H1 (cell line): ENCODE data around the gene SLC35B2. TPM values are rescaled to one million over a fixed set of nuclear protein-coding genes. Genes with fewer than 3 reads are reported as not detected.

Experiments used
- CTCF ChIA-PET: fragments of 300-600 bp; sonication (Branson Sonifier 250); formaldehyde crosslinking; loops from one replicate; lab custom pipeline; 2021; ENCODE audit not compliant: partially characterized antibody; lab: Charles Lee
- POLR2A ChIA-PET: fragments of 300-600 bp; sonication (Branson Sonifier 250); formaldehyde crosslinking; loops from one replicate; lab custom pipeline; 2021; ENCODE audit warnings: inconsistent platforms; ENCODE audit not compliant: partially characterized antibody; lab: Charles Lee
- DNase-seq, 2 experiments: peaks; one replicate each; pipeline versions ENCODE4 v3.0.0 to v3.0.0-alpha.2; 2010 to 2022; ENCODE audit warnings: low spot score in 2 of 2, low read depth in 1 of 2, mixed read lengths in 1 of 2
- FAIRE-seq: peaks from 2 replicates; lab custom pipeline; 2011; peaks lifted over from hg19 to GRCh38; lab: Jason Lieb, UNC
- H2AFZ ChIP-seq: 2 replicates; pipeline ENCODE4 v1.8.1; 2012; ENCODE audit warnings: low read length, inconsistent platforms
- H2AK5ac ChIP-seq: 2 replicates; pipeline ENCODE4 v1.6.1; 2013; ENCODE audit warnings: low read depth, low read length
- H2BK120ac ChIP-seq: replicated peaks from 2 replicates; pipeline ENCODE3; 2013; ENCODE audit warnings: low read depth, low read length, inconsistent platforms
- H2BK12ac ChIP-seq: 2 replicates; pipeline ENCODE4 v1.6.1; 2013; ENCODE audit warnings: low read depth, low read length
- H2BK15ac ChIP-seq: 2 replicates; pipeline ENCODE4 v1.6.1; 2013; ENCODE audit warnings: low read length
- H2BK20ac ChIP-seq: 2 replicates; pipeline ENCODE4 v1.6.1; 2013; ENCODE audit warnings: low read length
- H2BK5ac ChIP-seq: 2 replicates; pipeline ENCODE4 v1.6.1; 2013; ENCODE audit warnings: low read depth, low read length
- H3K14ac ChIP-seq: 2 replicates; pipeline ENCODE4 v1.6.1; 2013; ENCODE audit warnings: inconsistent platforms; ENCODE audit not compliant: insufficient read length
- H3K18ac ChIP-seq: 2 replicates; pipeline ENCODE4 v1.6.1; 2013; ENCODE audit warnings: low read length; ENCODE audit errors: extremely low read depth
- H3K23ac ChIP-seq: 2 replicates; pipeline ENCODE4 v1.6.1; 2013; ENCODE audit warnings: inconsistent platforms; ENCODE audit not compliant: insufficient read length
- H3K23me2 ChIP-seq: 2 replicates; pipeline ENCODE4 v1.6.1; 2013; ENCODE audit warnings: low read depth, low read length
- H3K27ac ChIP-seq: 2 replicates; pipeline ENCODE4 v1.6.1; 2011; ENCODE audit warnings: low read depth, low read length, inconsistent platforms
- H3K27me3 ChIP-seq, 4 experiments: replicated peaks in 1 of 4; 1 replicate in 1 of 4; 2 replicates in 3 of 4; pipeline versions ENCODE4 v1.6.1 to v1.8.1; 2011 to 2013; ENCODE audit warnings: low read length in 3 of 4, mild to moderate bottlenecking in 3 of 4, inconsistent platforms in 2 of 4, mixed read lengths in 2 of 4, moderate library complexity in 1 of 4; ENCODE audit not compliant: control insufficient read depth in 3 of 4, insufficient read depth in 3 of 4; ENCODE audit errors: extremely low read depth in 1 of 4
- H3K36me3 ChIP-seq, 4 experiments: 2 replicates each; pipeline versions ENCODE4 v1.6.1 to v1.8.1; 2011 to 2013; ENCODE audit warnings: mild to moderate bottlenecking in 4 of 4, low read length in 3 of 4, moderate library complexity in 2 of 4, control low read depth in 1 of 4, inconsistent platforms in 1 of 4; ENCODE audit not compliant: insufficient read depth in 4 of 4, control insufficient read depth in 2 of 4
- H3K4ac ChIP-seq: replicated peaks from 2 replicates; pipeline ENCODE3; 2013; ENCODE audit warnings: low read length, low read depth, mixed read lengths, inconsistent platforms; ENCODE audit not compliant: insufficient read length
- H3K4me1 ChIP-seq, 4 experiments: replicated peaks in 1 of 4; 1 replicate in 1 of 4; 2 replicates in 3 of 4; pipeline versions ENCODE4 v1.6.1 to v1.8.1; 2011 to 2013; ENCODE audit warnings: low read length in 3 of 4, inconsistent platforms in 2 of 4, mixed read lengths in 1 of 4; ENCODE audit not compliant: insufficient read depth in 4 of 4, control insufficient read depth in 3 of 4
- H3K4me2 ChIP-seq, 2 experiments: 2 replicates each; pipeline versions ENCODE4 v1.6.1 to v1.8.1; 2011 to 2013; ENCODE audit warnings: low read depth in 2 of 2, low read length in 2 of 2, control low read depth in 1 of 2, inconsistent platforms in 1 of 2, mild to moderate bottlenecking in 1 of 2; ENCODE audit not compliant: insufficient read depth in 1 of 2
- H3K4me3 ChIP-seq, 4 experiments: fragments of 200-600, 300-600 bp in 1 of 4; sonication (generic), shearing (Covaris generic), sonication (Bioruptor Twin) in 1 of 4; 2 replicates each; pipeline versions ENCODE4 v1.5.1 to v1.8.1; 2011 to 2016; ENCODE audit warnings: low read length in 4 of 4, low read depth in 3 of 4, control low read depth in 2 of 4, inconsistent platforms in 2 of 4, mild to moderate bottlenecking in 2 of 4, mixed read lengths in 1 of 4, moderate library complexity in 1 of 4; ENCODE audit not compliant: insufficient read depth in 2 of 4; ENCODE audit errors: extremely low read depth in 1 of 4
- H3K56ac ChIP-seq: replicated peaks from 2 replicates; pipeline ENCODE3; 2013; ENCODE audit warnings: low read depth, mild to moderate bottlenecking, mixed read lengths, low read length, inconsistent platforms; ENCODE audit not compliant: insufficient read length
- H3K79me1 ChIP-seq: 2 replicates; pipeline ENCODE4 v1.6.1; 2013; ENCODE audit warnings: low read depth, low read length, control low read depth
- H3K79me2 ChIP-seq, 2 experiments: 2 replicates each; pipeline versions ENCODE4 v1.6.1 to v1.8.1; 2012 to 2013; ENCODE audit warnings: low read length in 2 of 2, mild to moderate bottlenecking in 2 of 2, inconsistent platforms in 1 of 2; ENCODE audit not compliant: insufficient read depth in 2 of 2, control insufficient read depth in 1 of 2
- H3K9ac ChIP-seq, 4 experiments: replicated peaks in 1 of 4; 1 replicate in 1 of 4; 2 replicates in 3 of 4; pipeline versions ENCODE4 v1.6.1 to v1.8.1; 2011 to 2013; ENCODE audit warnings: low read depth in 3 of 4, low read length in 3 of 4, control low read depth in 2 of 4, mild to moderate bottlenecking in 2 of 4, moderate library complexity in 2 of 4, inconsistent platforms in 1 of 4; ENCODE audit errors: extremely low read depth in 1 of 4
- H3K9me3 ChIP-seq, 2 experiments: 2 replicates each; pipeline versions ENCODE4 v1.6.1 to v1.8.1; 2012 to 2013; ENCODE audit warnings: mild to moderate bottlenecking in 2 of 2, moderate library complexity in 2 of 2, control low read depth in 1 of 2, inconsistent platforms in 1 of 2, low read depth in 1 of 2, low read length in 1 of 2, mixed read lengths in 1 of 2; ENCODE audit not compliant: insufficient read depth in 2 of 2
- H4K20me1 ChIP-seq, 2 experiments: replicated peaks in 1 of 2; 2 replicates each; pipeline versions ENCODE3 to v1.8.1; 2011 to 2013; ENCODE audit warnings: inconsistent platforms in 2 of 2, low read length in 2 of 2, mild to moderate bottlenecking in 1 of 2; ENCODE audit not compliant: insufficient read depth in 2 of 2, control insufficient read depth in 1 of 2
- H4K5ac ChIP-seq: 2 replicates; pipeline ENCODE4 v1.6.1; 2013; ENCODE audit warnings: low read length, low read depth, mixed read lengths, inconsistent platforms; ENCODE audit not compliant: insufficient read length
- H4K8ac ChIP-seq: 2 replicates; pipeline ENCODE4 v1.8.0; 2013; ENCODE audit warnings: mild to moderate bottlenecking, moderate library complexity, low read length, inconsistent platforms; ENCODE audit not compliant: insufficient read depth; ENCODE audit errors: extremely low read depth
- H4K91ac ChIP-seq: replicated peaks from 2 replicates; pipeline ENCODE3; 2013; ENCODE audit warnings: low read length, mixed read lengths, inconsistent platforms; ENCODE audit not compliant: insufficient read length
- USF2 ChIP-seq: IDR thresholded peaks from 2 replicates; pipeline ENCODE4 v1.6.1; 2011; ENCODE audit warnings: low read length, improper control_type of control experiment
- WGBS, 2 experiments: shearing (Covaris generic) in 1 of 2; methylation state at CpG; one replicate each; pipeline versions ENCODE4 v1.1.6 to v1.1.7; 2013 to 2015; ENCODE audit warnings: low lambda C conversion rate in 2 of 2, mixed read lengths in 2 of 2, inconsistent platforms in 1 of 2, low coverage in 1 of 2, missing lambda C conversion rate in 1 of 2; ENCODE audit not compliant: insufficient replicate concordance in 2 of 2, insufficient coverage in 1 of 2, insufficient read length in 1 of 2; ENCODE audit errors: extremely low coverage in 1 of 2, missing lambda C conversion rate in 1 of 2; 5-methylcytosine and 5-hydroxymethylcytosine counted together
- polyA plus RNA-seq, 7 experiments: library from polyadenylated mRNA; depleted of rRNA in 3 of 7; stranded (reverse) in 5 of 7; unstranded in 2 of 7; fragments of >200 nt in 5 of 7; fragments of 200-250 nt in 2 of 7; gene quantifications; 1 replicate in 5 of 7; 2 replicates in 1 of 7; 4 replicates in 1 of 7; pipeline versions ENCODE4 v1.2.1 to v1.2.3, GENCODE V29; 2011 to 2013; ENCODE audit warnings: missing spikeins in 2 of 7, mixed read lengths in 2 of 7
- total RNA-seq: library from RNA; stranded (reverse); fragmentation: NEBNext Ultra II Directional; extraction: Animal tissue kit (Norgen Biotek cat#: 25700); gene quantifications from 2 replicates; pipeline ENCODE4 v1.2.1, GENCODE V29; 2021

SLC35B2 gene
- total and polyA plus RNA-seq, 2 of the 8 experiments (the other 6 are each of a cell fraction or from before 2014, with no cell fraction given), result 29.5 to 65.0 TPM

- H3K4me3 ChIP-seq, result no peak overlapping the region
- H4K5ac ChIP-seq, result no peak overlapping the region
- H4K91ac ChIP-seq, result no peak overlapping the region
- no peak overlapping the region for H2BK12ac ChIP-seq
- WGBS, 2 experiments, result 93% methylated on average over 10 of the region's 10 CpGs; no CpG with 5 or more reads in 1 of the 2 experiments
- no peak overlapping the region for H3K27ac ChIP-seq
- peaks cover 8 to 27% (median 18%) of the 10 kb centered on the region in 4 experiments for H3K4me1 ChIP-seq
- H3K4me2 ChIP-seq, result no peak overlapping the region
- no peak overlapping the region for H2BK20ac ChIP-seq
- H3K18ac ChIP-seq, result no peak overlapping the region
- no peak overlapping the region for H3K23ac ChIP-seq
- H3K9me3 ChIP-seq, result no peaks in the 10 kb centered on the region
- H4K20me1 ChIP-seq, result peaks cover 31 to 40% of the 10 kb centered on the region in 2 experiments
- H2BK15ac ChIP-seq, result no peak overlapping the region
- H2AFZ ChIP-seq, result no peak overlapping the region
- H3K14ac ChIP-seq, result no peak overlapping the region
- no peak for TF ChIP-seq USF2
- peaks cover 29% of the 10 kb centered on the region for H3K79me1 ChIP-seq
- no peak overlapping the region for H4K8ac ChIP-seq
- H3K56ac ChIP-seq, result no peak overlapping the region
- DNase-seq, result no peak
- H2BK120ac ChIP-seq, result no peak overlapping the region
- no peak for FAIRE-seq
- no peak overlapping the region for H3K9ac ChIP-seq
- H3K23me2 ChIP-seq, result no peaks in the 10 kb centered on the region; the same call in 1 of the 2 replicates
- peaks cover 4 to 36% of the 10 kb centered on the region in 2 experiments; a peak in 3 of 4 replicates for H3K79me2 ChIP-seq
- no peak overlapping the region for H2AK5ac ChIP-seq
- H3K36me3 ChIP-seq, result peaks cover 29 to 58% (median 48%) of the 10 kb centered on the region in 4 experiments
- H2BK5ac ChIP-seq, result no peak overlapping the region
- H3K4ac ChIP-seq, result no peak overlapping the region
- no peaks in the 10 kb centered on the region for H3K27me3 ChIP-seq
- ChIA-PET POLR2A (interaction anchor here (1.0 to 21.0 kb wide), 7 partner anchors 8 to 49 kb away, joined by 3 to 477 read pairs (median 4); partner anchors contain the start of genes HSP90AB1, MYMX and SLC35B2), CTCF (interaction anchor here (0.9 to 19.4 kb wide), 10 partner anchors 12 to 134 kb away, joined by 3 to 287 read pairs (median 4); no protein-coding TSS in a partner anchor)
These were observed 27.2 kb downstream of the SLC35B2 start for GRCh38 chr6:44230034-44230675.
